MCF 10A (cell line): Measurements from ENCODE around the gene TMCC2. TPM values are rescaled to one million over a fixed set of nuclear protein-coding genes. Genes with fewer than 3 reads are reported as not detected.

Experiments used
- BruUV-seq: library from RNA; stranded (reverse); fragments of 400-500 nt; replicated peaks from 2 replicates; lab custom pipeline; 2021; lab: Mats Ljungman, UMichigan
- CTCF ChIA-PET: fragments of 300-600 bp; sonication (Branson Sonifier 250); formaldehyde crosslinking; extraction: SDS; loops from one replicate; lab custom pipeline; 2021; ENCODE audit warnings: antibody characterized with exemption, inconsistent platforms; lab: Yijun Ruan, JAX
- POLR2A ChIA-PET: fragments of 300-600, 350-650 bp; sonication (Branson Sonifier 250); formaldehyde crosslinking; extraction: SDS; loops from one replicate; lab custom pipeline; 2020; ENCODE audit warnings: antibody characterized with exemption, inconsistent platforms; lab: Yijun Ruan, JAX
- DNase-seq: peaks from one replicate; pipeline ENCODE4 v3.0.0-alpha.2; 2018; ENCODE audit not compliant: unreplicated experiment
- H3K27ac Mint-ChIP-seq: one replicate; pipeline ENCODE4 v1.8.0; 2022; ENCODE audit warnings: mild to moderate bottlenecking, low read depth, mixed read lengths; ENCODE audit not compliant: unreplicated experiment
- H3K27me3 Mint-ChIP-seq: one replicate; pipeline ENCODE4 v1.8.0; 2022; ENCODE audit warnings: mixed read lengths; ENCODE audit not compliant: insufficient read depth, unreplicated experiment
- H3K36me3 Mint-ChIP-seq: one replicate; pipeline ENCODE4 v1.8.0; 2022; ENCODE audit warnings: mild to moderate bottlenecking, moderate library complexity, mixed read lengths; ENCODE audit not compliant: insufficient read depth, unreplicated experiment
- H3K4me1 Mint-ChIP-seq: one replicate; pipeline ENCODE4 v1.8.0; 2022; ENCODE audit warnings: mixed read lengths; ENCODE audit not compliant: insufficient read depth, unreplicated experiment
- H3K4me3 Mint-ChIP-seq: one replicate; pipeline ENCODE4 v1.8.0; 2022; ENCODE audit warnings: mild to moderate bottlenecking, moderate library complexity, mixed read lengths; ENCODE audit not compliant: unreplicated experiment
- H3K9me3 Mint-ChIP-seq: one replicate; pipeline ENCODE4 v1.8.0; 2022; ENCODE audit warnings: mixed read lengths; ENCODE audit not compliant: unreplicated experiment
- CTCF ChIP-seq: fragments of 200-600 bp; IDR thresholded peaks from one replicate; pipeline ENCODE4 v1.8.0; 2022; ENCODE audit warnings: antibody characterized with exemption, mild to moderate bottlenecking; ENCODE audit not compliant: unreplicated experiment
- intact Hi-C: fragments of 100-400 bp; cut with micrococcal nuclease; formaldehyde crosslinking; loops from 2 replicates; pipeline ENCODE4 v1.14.1; 2022
- total RNA-seq: library from RNA; stranded (reverse); gene quantifications from 2 replicates; pipeline ENCODE4 v1.2.3, GENCODE V29; 2022

Gene TMCC2
- total RNA-seq, 1 experiment from 2014 or later = 0.79 TPM

GRCh38 chr1:205236951-205237475 lies 9.3 kb downstream of the TMCC2 start:
- ChIA-PET POLR2A (interaction anchor here (0.9 kb wide), 1 partner anchor 37 kb away, joined by 3 read pairs; no protein-coding TSS in a partner anchor), CTCF (interaction anchor here (0.5 to 13.6 kb wide), 6 partner anchors 11 to 261 kb away, joined by 3 to 205 read pairs (median 4); no protein-coding TSS in a partner anchor)
- intact Hi-C loops = no loop called here
- TF ChIP-seq CTCF = no peak
- peaks cover 15% of the 10 kb centered on the region for H3K27me3 Mint-ChIP-seq
- DNase-seq = no peak
- no peak overlapping the region for H3K4me3 Mint-ChIP-seq
- BruUV-seq = no TSS peak
- H3K4me1 Mint-ChIP-seq = no peaks in the 10 kb centered on the region
- H3K9me3 Mint-ChIP-seq = no peaks in the 10 kb centered on the region
- no peaks in the 10 kb centered on the region for H3K36me3 Mint-ChIP-seq
- no peak overlapping the region for H3K27ac Mint-ChIP-seq

- no peak for DNase-seq
- ChIA-PET CTCF (interaction anchor here (0.6 to 13.6 kb wide), 12 partner anchors 8 to 431 kb away, joined by 3 to 205 read pairs (median 4); no protein-coding TSS in a partner anchor), POLR2A (interaction anchor here (1.0 to 2.2 kb wide), 2 partner anchors 13 to 26 kb away, joined by 4 to 5 read pairs; partner anchors contain the start of gene DSTYK)
- peaks cover 15% of the 10 kb centered on the region for H3K27me3 Mint-ChIP-seq
- no TSS peak for BruUV-seq
- intact Hi-C loops = no loop called here
- TF ChIP-seq CTCF = no peak
- no peaks in the 10 kb centered on the region for H3K36me3 Mint-ChIP-seq
- no peak overlapping the region for H3K27ac Mint-ChIP-seq
- H3K9me3 Mint-ChIP-seq = no peaks in the 10 kb centered on the region
- H3K4me3 Mint-ChIP-seq = no peak overlapping the region
- no peaks in the 10 kb centered on the region for H3K4me1 Mint-ChIP-seq
Measured at GRCh38 chr1:205237526-205238484, 10.1 kb downstream of the TMCC2 start.

GRCh38 chr1:205239078-205239477 lies 11.3 kb downstream of the TMCC2 start:
- Mint-ChIP-seq H3K36me3 (no peaks in the 10 kb centered on the region), H3K4me1 (no peaks in the 10 kb centered on the region), H3K9me3 (no peaks in the 10 kb centered on the region), H3K27ac (no peak overlapping the region), H3K4me3 (no peak overlapping the region), H3K27me3 (peaks cover 15% of the 10 kb centered on the region)
- intact Hi-C loops = no loop called here
- ChIA-PET CTCF (interaction anchor here (0.5 to 13.6 kb wide), 11 partner anchors 9 to 250 kb away, joined by 3 to 205 read pairs (median 4); no protein-coding TSS in a partner anchor), POLR2A (interaction anchor here (0.5 to 2.2 kb wide), 3 partner anchors 15 to 263 kb away, joined by 3 to 8 read pairs (median 5); partner anchors contain the start of gene DSTYK)
- BruUV-seq = no TSS peak
- no peak for TF ChIP-seq CTCF
- DNase-seq = no peak
